Activated B cell treated with CpG ODN at 0.5 μM for 24 hours (primary cell): ENCODE results near the gene SLC35E1. TPM values are rescaled to one million over a fixed set of nuclear protein-coding genes. Genes with fewer than 3 reads are reported as not detected.
"Not testable (repeated sequence)": the region's sequence is repeated elsewhere in the genome, so short reads cannot be mapped to it uniquely, and the experiment has no call there.

ENCODE experiments used
- ATAC-seq: fragments of 200-7000 bp; cut with Tn5 transposase; one replicate; pipeline ENCODE4 v1.10.0; 2021; ENCODE audit warnings: low read depth, mild to moderate bottlenecking, moderate library complexity
- CTCF ChIA-PET: fragments of 350-600 bp; sonication (Branson Sonifier 250); formaldehyde crosslinking; loops from one replicate; lab custom pipeline; 2021; ENCODE audit warnings: antibody characterized with exemption; lab: Charles Lee
- POLR2A ChIA-PET: fragments of 350-600 bp; sonication (Branson Sonifier 250); formaldehyde crosslinking; loops from one replicate; lab custom pipeline; 2021; ENCODE audit warnings: antibody characterized with exemption; lab: Charles Lee
- DNase-seq: peaks from one replicate; pipeline ENCODE4 v3.0.0; 2022
- H3K27ac Mint-ChIP-seq: one replicate; pipeline ENCODE4 v1.8.0; 2020; ENCODE audit warnings: mixed read lengths
- H3K27me3 Mint-ChIP-seq: one replicate; pipeline ENCODE4 v1.8.0; 2021; ENCODE audit warnings: mixed read lengths
- H3K36me3 Mint-ChIP-seq: one replicate; pipeline ENCODE4 v1.8.0; 2021; ENCODE audit warnings: low read depth, mixed read lengths
- H3K4me1 Mint-ChIP-seq: one replicate; pipeline ENCODE4 v1.8.0; 2021; ENCODE audit warnings: mixed read lengths
- H3K4me3 Mint-ChIP-seq: one replicate; pipeline ENCODE4 v1.8.0; 2020; ENCODE audit warnings: mild to moderate bottlenecking, mixed read lengths
- H3K9me3 Mint-ChIP-seq: one replicate; pipeline ENCODE4 v1.8.0; 2020; ENCODE audit warnings: mixed read lengths
- intact Hi-C: fragments of 100-400 bp; cut with micrococcal nuclease; formaldehyde crosslinking; loops from one replicate; pipeline ENCODE4 v1.15.1; 2024
- total RNA-seq: library from RNA; stranded (reverse); gene quantifications from 2 replicates; pipeline ENCODE4 v1.2.3, GENCODE V29; 2022
- TF ChIP-seq, protein P1 (sequence below): fragments of 200-600 bp; IDR thresholded peaks from one replicate; pipeline ENCODE4 v1.8.0; 2022; ENCODE audit warnings: antibody characterized with exemption, mild to moderate bottlenecking

Gene SLC35E1
- total RNA-seq, 1 donor from 2014 or later = 51.7 TPM

DNA sequence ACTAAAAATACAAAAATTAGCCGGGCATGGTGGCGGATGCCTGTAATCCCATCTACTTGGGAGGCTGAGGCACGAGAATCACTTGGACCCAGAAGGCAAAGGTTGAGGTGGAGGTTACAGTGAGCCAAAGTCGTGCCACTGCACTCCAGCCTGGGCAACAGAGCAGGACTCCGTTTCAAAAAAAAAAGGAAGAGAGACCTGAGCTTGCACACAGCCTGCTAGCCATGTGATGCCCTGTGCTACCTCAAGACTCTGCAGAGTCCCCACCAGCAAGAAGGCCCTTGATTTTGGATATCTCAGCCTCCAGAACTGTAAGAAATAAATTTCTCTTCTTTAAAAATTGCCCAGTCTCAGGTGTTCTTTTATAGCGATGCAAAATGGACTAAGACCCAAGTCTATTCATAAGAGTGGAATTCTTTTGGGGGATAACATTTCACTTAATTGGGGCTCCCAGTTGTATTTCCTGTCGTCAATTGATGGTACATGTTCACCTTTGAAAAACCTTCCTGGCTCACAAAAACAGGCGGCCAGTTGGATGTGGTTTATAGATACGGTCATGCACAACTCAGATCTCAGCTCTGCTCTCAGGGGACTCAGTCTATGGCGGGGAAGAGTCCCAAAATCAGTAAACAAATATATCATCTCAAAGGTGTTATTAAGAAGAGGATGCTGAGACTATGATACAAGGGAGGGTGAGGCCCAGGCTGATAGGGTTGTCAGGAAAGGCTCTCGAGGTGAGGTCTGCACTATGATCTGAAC lies 27.6 kb downstream of the SLC35E1 start:
- peak overlapping the region; percentile 83 for H3K27ac Mint-ChIP-seq
- peaks cover 12% of the 10 kb centered on the region for H3K36me3 Mint-ChIP-seq
- ChIA-PET POLR2A (interaction anchor here (0.7 to 5.4 kb wide), 4 partner anchors 28 to 117 kb away, joined by 3 to 93 read pairs (median 6); partner anchors contain the start of genes C19orf44, CALR3 and SLC35E1), CTCF (no interaction called here)
- TF ChIP-seq, protein P1, sequence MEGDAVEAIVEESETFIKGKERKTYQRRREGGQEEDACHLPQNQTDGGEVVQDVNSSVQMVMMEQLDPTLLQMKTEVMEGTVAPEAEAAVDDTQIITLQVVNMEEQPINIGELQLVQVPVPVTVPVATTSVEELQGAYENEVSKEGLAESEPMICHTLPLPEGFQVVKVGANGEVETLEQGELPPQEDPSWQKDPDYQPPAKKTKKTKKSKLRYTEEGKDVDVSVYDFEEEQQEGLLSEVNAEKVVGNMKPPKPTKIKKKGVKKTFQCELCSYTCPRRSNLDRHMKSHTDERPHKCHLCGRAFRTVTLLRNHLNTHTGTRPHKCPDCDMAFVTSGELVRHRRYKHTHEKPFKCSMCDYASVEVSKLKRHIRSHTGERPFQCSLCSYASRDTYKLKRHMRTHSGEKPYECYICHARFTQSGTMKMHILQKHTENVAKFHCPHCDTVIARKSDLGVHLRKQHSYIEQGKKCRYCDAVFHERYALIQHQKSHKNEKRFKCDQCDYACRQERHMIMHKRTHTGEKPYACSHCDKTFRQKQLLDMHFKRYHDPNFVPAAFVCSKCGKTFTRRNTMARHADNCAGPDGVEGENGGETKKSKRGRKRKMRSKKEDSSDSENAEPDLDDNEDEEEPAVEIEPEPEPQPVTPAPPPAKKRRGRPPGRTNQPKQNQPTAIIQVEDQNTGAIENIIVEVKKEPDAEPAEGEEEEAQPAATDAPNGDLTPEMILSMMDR = no peak
- ATAC-seq = peak; percentile 15
- no peak for DNase-seq
- peaks cover 42% of the 10 kb centered on the region for H3K4me1 Mint-ChIP-seq
- no peaks in the 10 kb centered on the region for H3K27me3 Mint-ChIP-seq
- peak overlapping the region; percentile 41 for H3K4me3 Mint-ChIP-seq
- intact Hi-C loops = no loop called here
- no peaks in the 10 kb centered on the region for H3K9me3 Mint-ChIP-seq

DNA sequence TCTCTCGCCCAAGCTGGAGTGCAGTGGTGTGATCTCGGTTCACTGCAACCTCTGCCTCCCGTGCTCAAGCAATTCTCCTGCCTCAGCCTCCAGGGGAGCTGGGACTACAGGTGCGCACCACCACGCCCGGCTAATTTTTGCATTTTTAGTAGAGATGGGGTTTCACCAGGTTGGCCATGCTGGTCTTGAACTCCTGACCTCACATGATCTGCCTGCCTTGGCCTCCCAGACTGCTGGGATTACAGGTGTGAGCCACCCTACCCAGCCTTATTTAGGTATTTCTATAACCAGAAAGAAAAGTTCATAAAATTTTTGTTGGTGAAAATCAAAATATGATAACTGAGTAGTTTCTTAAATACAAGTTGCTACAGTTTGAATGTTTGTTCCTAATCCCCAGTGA lies 28.5 kb downstream of the SLC35E1 start:
- H3K27me3 Mint-ChIP-seq, H3K9me3 Mint-ChIP-seq, DNase-seq, CTCF ChIA-PET, ATAC-seq: not testable (repeated sequence)
- peaks cover 49% of the 10 kb centered on the region for H3K4me1 Mint-ChIP-seq
- peak overlapping the region; percentile 86 for H3K4me3 Mint-ChIP-seq
- H3K27ac Mint-ChIP-seq = peak overlapping the region; percentile 76
- intact Hi-C loops = loop anchor here (2.0 kb wide), 2 partner anchors 97 to 347 kb away; partner anchors contain the start of gene AP1M1
- POLR2A ChIA-PET = interaction anchor here (0.6 to 5.4 kb wide), 12 partner anchors 15 to 388 kb away, joined by 3 to 93 read pairs (median 4); partner anchors contain the start of gene MED26
- H3K36me3 Mint-ChIP-seq = peaks cover 18% of the 10 kb centered on the region

DNA sequence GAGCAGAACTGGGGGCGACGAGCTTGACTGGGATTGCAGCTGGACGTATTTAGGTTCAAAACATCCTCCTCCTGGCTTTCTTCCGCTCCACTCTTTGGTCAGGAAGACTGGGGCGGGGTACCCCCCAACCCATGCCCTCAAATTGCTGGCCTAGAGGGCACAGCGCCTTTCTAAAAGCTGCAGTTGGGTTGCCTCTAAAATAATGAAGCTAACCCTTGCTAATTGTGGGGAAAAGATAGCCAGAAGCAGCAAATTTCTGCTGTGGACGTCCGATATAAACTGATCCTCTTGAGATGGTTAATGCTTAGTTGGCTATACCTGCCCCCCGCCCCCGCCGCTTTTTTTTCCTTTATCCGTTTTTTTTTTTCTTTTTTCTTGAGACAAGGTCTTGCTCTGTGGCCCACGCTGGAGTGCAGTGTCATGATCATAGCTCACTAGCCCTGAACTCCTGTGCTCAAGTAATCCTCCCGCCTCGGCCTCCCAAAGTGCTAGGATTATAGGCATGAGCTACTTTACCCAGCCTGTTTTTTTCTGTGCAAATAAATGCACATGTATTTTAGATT lies 29.2 kb downstream of the SLC35E1 start:
- ChIA-PET POLR2A (interaction anchor here (0.5 to 5.4 kb wide), 19 partner anchors 14 to 1240 kb away, joined by 3 to 93 read pairs (median 3); partner anchors contain the start of genes KLF2 and MED26), CTCF (interaction anchor here (0.6 kb wide), 1 partner anchor 804 kb away, joined by 4 read pairs; no protein-coding TSS in a partner anchor)
- Mint-ChIP-seq H3K9me3 (no peaks in the 10 kb centered on the region), H3K4me3 (peak overlapping the region; percentile 86), H3K27me3 (no peaks in the 10 kb centered on the region), H3K27ac (peak overlapping the region; percentile 76), H3K36me3 (peaks cover 26% of the 10 kb centered on the region), H3K4me1 (peaks cover 54% of the 10 kb centered on the region)
- TF ChIP-seq, protein P1 = no peak
- ATAC-seq = no peak
- intact Hi-C loops = loop anchor here (1.0 to 2.0 kb wide), 9 partner anchors 29 to 354 kb away; partner anchors contain the start of genes AP1M1, C19orf44, CALR3 and MED26
- DNase-seq = no peak

DNA sequence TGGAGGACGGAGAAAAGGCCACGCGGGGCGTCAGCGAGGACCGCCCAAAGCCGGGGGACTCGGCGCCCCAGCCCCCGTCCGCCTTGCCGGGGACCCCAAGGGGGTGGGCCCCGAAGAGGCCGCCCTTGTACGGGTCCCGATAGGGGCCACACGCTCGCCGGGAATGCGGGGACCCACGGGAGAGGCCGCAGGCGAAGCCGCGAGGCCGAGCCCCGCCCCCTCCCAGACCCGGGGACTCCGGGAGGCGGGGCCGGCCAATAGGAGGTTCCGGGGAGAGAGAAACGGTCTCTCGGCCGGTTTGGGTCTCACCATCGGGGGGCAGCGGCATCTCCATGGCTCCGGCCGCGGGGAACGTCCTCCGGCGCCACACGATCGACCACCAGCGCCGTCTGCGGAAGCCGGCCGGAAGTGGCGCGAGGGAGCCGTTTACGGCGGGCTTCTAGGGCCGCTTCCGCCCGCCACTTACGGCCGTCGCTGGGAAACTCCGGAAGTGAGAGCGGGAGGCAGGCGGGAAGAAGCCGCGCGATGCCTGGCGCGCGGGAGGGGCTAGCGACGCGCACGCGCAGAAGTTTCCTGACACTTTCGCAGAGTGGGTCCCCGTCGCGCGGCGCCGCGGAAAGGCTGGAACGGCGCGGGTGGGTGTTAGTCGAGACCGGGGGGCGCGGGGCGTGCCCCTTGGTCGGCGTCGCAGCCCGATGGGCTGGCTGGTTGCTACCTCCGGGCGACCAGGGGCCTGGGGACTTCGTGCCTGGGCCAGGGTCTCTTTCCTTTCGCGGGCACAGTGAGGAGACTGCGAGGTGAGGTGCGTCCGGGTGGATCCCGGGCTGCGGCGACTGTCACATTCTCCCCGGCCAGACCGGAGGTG lies 29.9 kb downstream of the SLC35E1 start, which contains the start of gene CHERP:
TSS of gene CHERP (minus strand) at position 393 of the 865 bp plus-strand sequence. CDS start at position 334, 59 bp downstream.
- peaks cover 33% of the 10 kb centered on the region for H3K36me3 Mint-ChIP-seq
- H3K27ac Mint-ChIP-seq = peak within 1 kb of the TSS; percentile 76
- peaks cover 61% of the 10 kb centered on the region for H3K4me1 Mint-ChIP-seq
- no peaks in the 10 kb centered on the region for H3K9me3 Mint-ChIP-seq
- ATAC-seq (peak; percentile 82), DNase-seq (peak; percentile 93)
- intact Hi-C loops = loop anchor here (1.0 to 2.0 kb wide), 9 partner anchors 30 to 355 kb away; partner anchors contain the start of genes AP1M1, C19orf44, CALR3 and MED26
- H3K27me3 Mint-ChIP-seq = no peaks in the 10 kb centered on the region
- peak within 1 kb of the TSS; percentile 86 for H3K4me3 Mint-ChIP-seq
- TF ChIP-seq, protein P1 = no peak
- CTCF ChIA-PET = interaction anchor here (0.6 kb wide), 1 partner anchor 805 kb away, joined by 4 read pairs; no protein-coding TSS in a partner anchor
- POLR2A ChIA-PET = interaction anchor here (0.5 to 5.4 kb wide), 16 partner anchors 10 to 1241 kb away, joined by 3 to 93 read pairs (median 4); partner anchors contain the start of genes C19orf44, CALR3, KLF2 and MED26
